GM23338 (cell line): ENCODE results near the gene GPR32. TPM values are rescaled to one million over a fixed set of nuclear protein-coding genes. Genes with fewer than 3 reads are reported as not detected.

Experiments used
- ATAC-seq: fragments of 200-7000 bp; cut with Tn5 transposase; 3 replicates; pipeline ENCODE4 v1.9.1; 2020
- DNase-seq: peaks from one replicate; pipeline ENCODE4 v3.0.0-alpha.2; 2015; ENCODE audit warnings: low spot score
- H2AFZ ChIP-seq: fragments of 200-600 bp; sonication (generic); 2 replicates; pipeline ENCODE4 v1.8.0; 2016; ENCODE audit warnings: antibody characterized with exemption, mild to moderate bottlenecking, moderate library complexity
- H3F3A ChIP-seq: fragments of 200-600 bp; sonication (generic); replicated peaks from 2 replicates; pipeline ENCODE4 v1.8.0; 2017; ENCODE audit warnings: antibody characterized with exemption, mixed run types, low read depth
- H3K27ac ChIP-seq: fragments of 200-600 bp; sonication (generic); 2 replicates; pipeline ENCODE4 v1.6.1; 2016; ENCODE audit warnings: low read depth
- H3K27me3 ChIP-seq: fragments of 200-600 bp; sonication (generic); 2 replicates; pipeline ENCODE4 v1.8.0; 2016; ENCODE audit warnings: mild to moderate bottlenecking, mixed run types, moderate library complexity; ENCODE audit not compliant: insufficient read depth
- H3K36me3 ChIP-seq: fragments of 200-600 bp; sonication (generic); 2 replicates; pipeline ENCODE4 v1.8.0; 2016; ENCODE audit warnings: mild to moderate bottlenecking; ENCODE audit not compliant: insufficient read depth
- H3K4me1 ChIP-seq: fragments of 200-600 bp; sonication (generic); 2 replicates; pipeline ENCODE4 v1.8.0; 2016; ENCODE audit warnings: mild to moderate bottlenecking, moderate library complexity; ENCODE audit not compliant: insufficient read depth
- H3K4me2 ChIP-seq: fragments of 200-600 bp; sonication (generic); 2 replicates; pipeline ENCODE4 v1.7.1; 2017; ENCODE audit warnings: mixed run types
- H3K4me3 ChIP-seq: fragments of 200-600 bp; sonication (generic); 2 replicates; pipeline ENCODE4 v1.6.1; 2016; ENCODE audit warnings: mixed run types
- H3K79me2 ChIP-seq: fragments of 200-600 bp; sonication (generic); replicated peaks from 2 replicates; pipeline ENCODE4 v1.8.0; 2017; ENCODE audit warnings: mild to moderate bottlenecking; ENCODE audit not compliant: insufficient read depth
- H3K9me2 ChIP-seq: fragments of 200-600 bp; sonication (generic); 2 replicates; pipeline ENCODE4 v1.8.0; 2017; ENCODE audit not compliant: insufficient read depth
- H4K20me1 ChIP-seq: fragments of 200-600 bp; sonication (generic); replicated peaks from 2 replicates; pipeline ENCODE4 v1.8.0; 2017; ENCODE audit warnings: mild to moderate bottlenecking; ENCODE audit not compliant: insufficient read depth
- H3K27ac Mint-ChIP-seq: 2 replicates; pipeline ENCODE4 v1.8.0; 2020; ENCODE audit warnings: inconsistent platforms, mild to moderate bottlenecking, moderate library complexity, mixed read lengths
- H3K27me3 Mint-ChIP-seq: 3 replicates; pipeline ENCODE4 v1.8.0; 2022; ENCODE audit warnings: low read depth, mild to moderate bottlenecking, moderate library complexity, mixed read lengths, inconsistent platforms; ENCODE audit not compliant: insufficient read depth, poor library complexity
- H3K36me3 Mint-ChIP-seq: 3 replicates; pipeline ENCODE4 v1.8.0; 2021; ENCODE audit warnings: low read depth, mild to moderate bottlenecking, inconsistent platforms, moderate library complexity, mixed read lengths
- H3K4me1 Mint-ChIP-seq: 3 replicates; pipeline ENCODE4 v1.8.0; 2020; ENCODE audit warnings: mild to moderate bottlenecking, inconsistent platforms, mixed read lengths
- H3K4me3 Mint-ChIP-seq: 3 replicates; pipeline ENCODE4 v1.8.0; 2021; ENCODE audit warnings: moderate library complexity, mild to moderate bottlenecking, inconsistent platforms, mixed read lengths
- H3K9me3 Mint-ChIP-seq: 3 replicates; pipeline ENCODE4 v1.8.0; 2020; ENCODE audit warnings: moderate library complexity, mild to moderate bottlenecking, inconsistent platforms, mixed read lengths
- CREB1 ChIP-seq: fragments of 250-450 bp; sonication (Bioruptor Pico); IDR thresholded peaks from 2 replicates; pipeline ENCODE4 v1.5.0; 2020; ENCODE audit warnings: low read depth, mild to moderate bottlenecking, moderate library complexity
- CTCF ChIP-seq, 2 experiments: fragments of 200-600 bp in 1 of 2; sonication (generic) in 1 of 2; conservative IDR thresholded peaks; 2 replicates each; pipeline versions ENCODE4 v1.5.1 to v1.6.1; 2016 to 2017; ENCODE audit warnings: antibody characterized with exemption in 2 of 2, low read depth in 2 of 2, mild to moderate bottlenecking in 2 of 2, moderate library complexity in 1 of 2
- ETS1 ChIP-seq: IDR thresholded peaks from 2 replicates; pipeline ENCODE4 v1.6.1; 2016; ENCODE audit warnings: antibody characterized with exemption
- EZH2 ChIP-seq: fragments of 200-600 bp; sonication (generic); IDR thresholded peaks from one replicate; pipeline ENCODE4 v1.8.0; 2017; ENCODE audit warnings: antibody characterized with exemption, mild to moderate bottlenecking, low read depth; ENCODE audit not compliant: unreplicated experiment
- EZH2phosphoT487 ChIP-seq: fragments of 200-600 bp; sonication (generic); IDR thresholded peaks from one replicate; pipeline ENCODE4 v1.8.1; 2018; ENCODE audit warnings: antibody characterized with exemption; ENCODE audit not compliant: unreplicated experiment
- JUNB ChIP-seq: IDR thresholded peaks from one replicate; pipeline ENCODE4 v1.6.1; 2016; ENCODE audit warnings: antibody characterized with exemption; ENCODE audit not compliant: unreplicated experiment
- NANOG ChIP-seq: IDR thresholded peaks from 2 replicates; pipeline ENCODE4 v1.6.1; 2016; ENCODE audit warnings: antibody characterized with exemption, borderline replicate concordance
- POLR2AphosphoS5 ChIP-seq: IDR thresholded peaks from 2 replicates; pipeline ENCODE4 v1.6.1; 2016; ENCODE audit warnings: antibody characterized with exemption, low read depth
- REST ChIP-seq: IDR thresholded peaks from one replicate; pipeline ENCODE4 v1.6.1; 2018; ENCODE audit warnings: antibody characterized with exemption; ENCODE audit not compliant: unreplicated experiment
- STAT1 ChIP-seq: IDR thresholded peaks from one replicate; pipeline ENCODE4 v1.6.1; 2016; ENCODE audit warnings: antibody characterized with exemption; ENCODE audit not compliant: unreplicated experiment
- ZNF114 ChIP-seq: fragments of 250-450 bp; sonication (Bioruptor Pico); IDR thresholded peaks from 2 replicates; pipeline ENCODE4 v1.5.0; 2020; ENCODE audit warnings: mild to moderate bottlenecking, moderate library complexity
- ZNF331 ChIP-seq: fragments of 250-450 bp; sonication (Bioruptor Pico); IDR thresholded peaks from 2 replicates; pipeline ENCODE4 v1.5.0; 2020; ENCODE audit warnings: low read depth, mild to moderate bottlenecking, moderate library complexity
- ZNF462 ChIP-seq: fragments of 250-450 bp; sonication (Bioruptor Pico); IDR thresholded peaks from 2 replicates; pipeline ENCODE4 v1.5.0; 2020; ENCODE audit warnings: mild to moderate bottlenecking, moderate library complexity
- polyA plus RNA-seq: library from polyadenylated mRNA; unstranded; fragments of >200 nt; fragmentation: Nextera tagmentation; extraction: Ambion mirVana; gene quantifications from 2 replicates; pipeline ENCODE4 v1.2.1, GENCODE V29; 2016
- total RNA-seq: library from RNA; depleted of rRNA; stranded (reverse); fragments of >200 nt; shearing (Covaris generic); gene quantifications from 2 replicates; pipeline ENCODE4 v1.2.3, GENCODE V29; 2014

The GPR32 gene
- total and polyA plus RNA-seq, 2 experiments from 2014 or later, result not detected

GRCh38 chr19:50801107-50801506 is 30.8 kb downstream of the GPR32 start:
- Mint-ChIP-seq H3K36me3 (peaks cover 79% of the 10 kb centered on the region), H3K9me3 (peaks cover 9% of the 10 kb centered on the region; the same call in 2 of the 3 replicates), H3K27me3 (peaks cover 20% of the 10 kb centered on the region), H3K27ac (peak overlapping the region; percentile 41; the same call in 1 of the 2 replicates), H3K4me1 (peaks cover 20% of the 10 kb centered on the region), H3K4me3 (peak overlapping the region; percentile 57)
- Histone ChIP-seq H3K9me2 (no peaks in the 10 kb centered on the region), H3K27me3 (no peaks in the 10 kb centered on the region), H3K4me3 (peak overlapping the region; percentile 32; the same call in 1 of the 2 replicates), H3K79me2 (peaks cover 52% of the 10 kb centered on the region), H3K4me1 (peaks cover 10% of the 10 kb centered on the region; the same call in 1 of the 2 replicates), H4K20me1 (peaks cover 64% of the 10 kb centered on the region), H2AFZ (no peak overlapping the region), H3K27ac (peak overlapping the region; percentile 50; the same call in 1 of the 2 replicates), H3K36me3 (peaks cover 30% of the 10 kb centered on the region), H3F3A (peaks cover 57% of the 10 kb centered on the region), H3K4me2 (peak overlapping the region; percentile 32; the same call in 1 of the 2 replicates)
- no peak for DNase-seq
- no peak for TF ChIP-seq JUNB
- no peak for TF ChIP-seq EZH2
- TF ChIP-seq STAT1, result no peak
- TF ChIP-seq REST, result no peak
- TF ChIP-seq EZH2phosphoT487, result no peak
- TF ChIP-seq ETS1, result no peak
- TF ChIP-seq ZNF462, result no peak
- no peak for TF ChIP-seq CTCF (conservative IDR thresholded peaks at IDR 0.05; ENCODE audit: low read depth in 2 of 2)
- no peak for TF ChIP-seq ZNF114 (CRISPR knock-in tag)
- TF ChIP-seq CREB1 (CRISPR knock-in tag), result no peak
- no peak for TF ChIP-seq NANOG
- TF ChIP-seq POLR2AphosphoS5, result no peak
- no peak for TF ChIP-seq ZNF331 (CRISPR knock-in tag)
- no peak for ATAC-seq
